ENCODE data around the gene CTNNA3. TPM values are rescaled to one million over a fixed set of nuclear protein-coding genes. Genes with fewer than 3 reads are reported as not detected.

The CTNNA3 gene
- total and polyA plus RNA-seq, 2 donors from 2014 or later: 0.45 to 0.72 TPM

DNA sequence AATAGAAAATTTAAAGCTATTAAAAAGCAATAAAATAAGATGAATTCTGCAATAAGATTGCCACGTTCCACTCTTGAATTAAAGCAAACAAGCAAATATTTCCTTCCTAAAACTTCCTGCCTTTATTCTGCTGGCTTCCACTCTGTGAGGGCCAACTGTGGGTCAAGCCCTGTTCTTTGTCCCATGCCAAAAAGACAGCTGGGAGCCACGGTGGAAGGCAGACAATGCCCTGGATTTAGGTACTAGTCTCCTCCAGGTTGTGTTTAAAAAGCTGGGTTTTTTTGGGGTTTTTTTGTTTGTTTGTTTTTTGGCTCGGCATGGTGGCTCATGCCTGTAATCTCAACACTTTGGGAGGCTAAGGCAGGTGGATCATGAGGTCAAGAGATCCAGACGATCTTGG, 731.0 kb downstream of the CTNNA3 start:
- no peaks in the 10 kb centered on the region for H3K27me3 ChIP-seq (ENCODE audit: control insufficient read depth, insufficient read depth, low read length)
- TF ChIP-seq, protein P1, sequence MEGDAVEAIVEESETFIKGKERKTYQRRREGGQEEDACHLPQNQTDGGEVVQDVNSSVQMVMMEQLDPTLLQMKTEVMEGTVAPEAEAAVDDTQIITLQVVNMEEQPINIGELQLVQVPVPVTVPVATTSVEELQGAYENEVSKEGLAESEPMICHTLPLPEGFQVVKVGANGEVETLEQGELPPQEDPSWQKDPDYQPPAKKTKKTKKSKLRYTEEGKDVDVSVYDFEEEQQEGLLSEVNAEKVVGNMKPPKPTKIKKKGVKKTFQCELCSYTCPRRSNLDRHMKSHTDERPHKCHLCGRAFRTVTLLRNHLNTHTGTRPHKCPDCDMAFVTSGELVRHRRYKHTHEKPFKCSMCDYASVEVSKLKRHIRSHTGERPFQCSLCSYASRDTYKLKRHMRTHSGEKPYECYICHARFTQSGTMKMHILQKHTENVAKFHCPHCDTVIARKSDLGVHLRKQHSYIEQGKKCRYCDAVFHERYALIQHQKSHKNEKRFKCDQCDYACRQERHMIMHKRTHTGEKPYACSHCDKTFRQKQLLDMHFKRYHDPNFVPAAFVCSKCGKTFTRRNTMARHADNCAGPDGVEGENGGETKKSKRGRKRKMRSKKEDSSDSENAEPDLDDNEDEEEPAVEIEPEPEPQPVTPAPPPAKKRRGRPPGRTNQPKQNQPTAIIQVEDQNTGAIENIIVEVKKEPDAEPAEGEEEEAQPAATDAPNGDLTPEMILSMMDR (IDR thresholded peaks at IDR 0.05; ENCODE audit: borderline replicate concordance, extremely low read depth, insufficient read depth): no peak
- no peak overlapping the region for H3K27ac ChIP-seq (ENCODE audit: low read depth in 2 of 2, low read length in 2 of 2)
- intact Hi-C loops (cut with DNase I): no loop called here
- H3K4me3 ChIP-seq (ENCODE audit: low read length in 3 of 3): no peak overlapping the region
- FAIRE-seq: no peak
- DNase-seq: no peak
- no peaks in the 10 kb centered on the region for H3K36me3 ChIP-seq (ENCODE audit: control insufficient read depth in 2 of 3, insufficient read depth in 3 of 3, low read length in 3 of 3)
- H3K4me1 ChIP-seq (ENCODE audit: control insufficient read depth in 2 of 3, insufficient read depth in 2 of 3, low read depth in 1 of 3, low read length in 3 of 3): no peaks in the 10 kb centered on the region
- H3K9ac ChIP-seq (ENCODE audit: low read length in 3 of 3): no peak overlapping the region
- no peaks in the 10 kb centered on the region for H3K9me3 ChIP-seq (ENCODE audit: control insufficient read depth in 2 of 3, insufficient read depth in 1 of 3, low read length in 3 of 3)

- Histone ChIP-seq H3K27me3 (ENCODE audit: control insufficient read depth, insufficient read depth, low read length) (no peaks in the 10 kb centered on the region), H3K4me1 (ENCODE audit: control insufficient read depth in 2 of 3, insufficient read depth in 2 of 3, low read depth in 1 of 3, low read length in 3 of 3) (no peaks in the 10 kb centered on the region), H3K27ac (ENCODE audit: low read depth in 2 of 2, low read length in 2 of 2) (no peak overlapping the region), H3K36me3 (ENCODE audit: control insufficient read depth in 2 of 3, insufficient read depth in 3 of 3, low read length in 3 of 3) (no peaks in the 10 kb centered on the region), H3K4me3 (ENCODE audit: low read length in 3 of 3) (no peak overlapping the region), H3K9ac (ENCODE audit: low read length in 3 of 3) (no peak overlapping the region), H3K9me3 (ENCODE audit: control insufficient read depth in 2 of 3, insufficient read depth in 1 of 3, low read length in 3 of 3) (no peaks in the 10 kb centered on the region)
- DNase-seq: no peak
- intact Hi-C loops (cut with DNase I): no loop called here
- no peak for FAIRE-seq
- TF ChIP-seq, protein P1 (IDR thresholded peaks at IDR 0.05; ENCODE audit: borderline replicate concordance, extremely low read depth, insufficient read depth): no peak
Observed at GRCh38 chr10:66958466-66958865, 737.5 kb downstream of the CTNNA3 start.

- no peaks in the 10 kb centered on the region for H3K4me1 ChIP-seq (ENCODE audit: control insufficient read depth in 2 of 3, insufficient read depth in 2 of 3, low read depth in 1 of 3, low read length in 3 of 3)
- intact Hi-C loops (cut with DNase I): no loop called here
- no peaks in the 10 kb centered on the region for H3K9me3 ChIP-seq (ENCODE audit: control insufficient read depth in 2 of 3, insufficient read depth in 1 of 3, low read length in 3 of 3)
- DNase-seq (no peak), FAIRE-seq (no peak)
- no peaks in the 10 kb centered on the region for H3K36me3 ChIP-seq (ENCODE audit: control insufficient read depth in 2 of 3, insufficient read depth in 3 of 3, low read length in 3 of 3)
- no peak overlapping the region for H3K27ac ChIP-seq (ENCODE audit: low read depth in 2 of 2, low read length in 2 of 2)
- TF ChIP-seq, protein P1 (IDR thresholded peaks at IDR 0.05; ENCODE audit: borderline replicate concordance, extremely low read depth, insufficient read depth): no peak
- H3K4me3 ChIP-seq (ENCODE audit: low read length in 3 of 3): no peak overlapping the region
- H3K9ac ChIP-seq (ENCODE audit: low read length in 3 of 3): no peak overlapping the region
- H3K27me3 ChIP-seq (ENCODE audit: control insufficient read depth, insufficient read depth, low read length): no peaks in the 10 kb centered on the region
Observed at GRCh38 chr10:66951896-66952295, 744.1 kb downstream of the CTNNA3 start.

GRCh38 chr10:66943590-66943989, 752.4 kb downstream of the CTNNA3 start:
- Histone ChIP-seq H3K36me3 (ENCODE audit: control insufficient read depth in 2 of 3, insufficient read depth in 3 of 3, low read length in 3 of 3) (no peaks in the 10 kb centered on the region), H3K4me1 (ENCODE audit: control insufficient read depth in 2 of 3, insufficient read depth in 2 of 3, low read depth in 1 of 3, low read length in 3 of 3) (no peaks in the 10 kb centered on the region), H3K27me3 (ENCODE audit: control insufficient read depth, insufficient read depth, low read length) (no peaks in the 10 kb centered on the region), H3K9me3 (ENCODE audit: control insufficient read depth in 2 of 3, insufficient read depth in 1 of 3, low read length in 3 of 3) (no peaks in the 10 kb centered on the region), H3K9ac (ENCODE audit: low read length in 3 of 3) (no peak overlapping the region), H3K4me3 (ENCODE audit: low read length in 3 of 3) (no peak overlapping the region), H3K27ac (ENCODE audit: low read depth in 2 of 2, low read length in 2 of 2) (no peak overlapping the region)
- TF ChIP-seq, protein P1 (IDR thresholded peaks at IDR 0.05; ENCODE audit: borderline replicate concordance, extremely low read depth, insufficient read depth): no peak
- intact Hi-C loops (cut with DNase I): no loop called here
- FAIRE-seq: no peak
- DNase-seq: no peak

Measured in kidney (tissue), 14 donors.